GM19099 (cell line): Measurements from ENCODE around the gene C15orf39.
A peak's percentile ranks its signal among the peaks of the same experiment; 100 is the strongest.

Experiments used
- POLR2A ChIP-seq: IDR thresholded peaks from 3 replicates; pipeline ENCODE4 v1.6.1; 2011; ENCODE audit warnings: low read depth; ENCODE audit not compliant: insufficient read length; ENCODE audit errors: extremely low read depth

The C15orf39 gene

DNA sequence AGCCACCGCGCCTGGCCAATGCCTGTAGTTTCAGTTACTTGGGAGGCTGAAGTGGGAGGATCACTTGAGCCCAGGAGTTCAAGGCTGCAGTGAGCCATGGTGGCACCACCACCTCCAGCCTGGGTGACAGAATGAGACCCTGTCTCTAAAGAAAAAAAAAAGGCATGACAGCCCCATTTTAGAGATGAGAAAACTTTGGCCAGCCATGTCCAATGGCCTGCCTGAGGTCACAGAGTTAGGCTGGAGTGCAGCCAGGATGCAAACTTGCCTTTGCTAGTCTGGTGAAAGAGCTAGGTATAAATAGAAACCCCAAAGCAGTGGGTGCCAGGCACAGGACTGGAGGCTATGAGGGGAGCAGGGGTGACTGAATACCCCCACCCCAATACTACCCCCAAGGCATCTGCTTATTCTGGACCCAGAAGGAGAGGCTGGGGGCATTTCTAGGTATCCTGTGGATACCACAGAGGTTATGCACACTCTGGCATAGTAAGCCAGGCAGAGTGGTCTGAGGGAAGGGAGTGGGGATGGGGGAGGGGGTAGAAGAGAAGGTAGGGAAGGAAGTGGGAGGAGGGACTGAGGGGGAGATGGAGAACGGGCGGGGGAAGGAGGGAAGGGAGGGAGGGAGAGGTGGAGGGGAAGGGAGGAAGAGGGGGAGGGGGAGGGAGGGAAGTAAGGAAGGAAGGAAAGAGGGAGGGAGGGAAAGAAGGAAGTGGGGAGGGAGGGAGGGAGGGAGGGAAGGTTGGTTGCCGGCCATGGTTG is 16.2 kb upstream of the C15orf39 start:
- no peak for TF ChIP-seq POLR2A

DNA sequence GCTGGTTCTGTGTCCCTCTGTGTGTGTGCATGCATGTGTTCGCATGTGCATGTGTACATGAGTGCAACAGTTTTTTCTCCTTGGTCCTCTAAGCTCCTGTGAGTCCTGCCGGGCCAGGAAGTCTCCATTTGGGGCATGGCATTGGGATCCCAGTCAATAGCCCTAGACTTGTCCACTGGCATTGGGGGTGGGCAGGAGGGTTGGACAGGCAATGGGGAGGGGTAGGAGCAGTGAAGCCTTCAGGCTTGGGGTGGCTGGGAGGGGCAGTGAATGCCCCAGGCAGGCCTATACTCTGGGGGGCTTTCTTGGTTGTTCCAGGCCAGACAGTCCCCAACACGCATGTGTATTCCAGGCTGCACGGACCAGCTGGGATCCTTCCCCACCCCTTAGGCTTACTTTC is 15.6 kb upstream of the C15orf39 start:
- TF ChIP-seq POLR2A = no peak

DNA sequence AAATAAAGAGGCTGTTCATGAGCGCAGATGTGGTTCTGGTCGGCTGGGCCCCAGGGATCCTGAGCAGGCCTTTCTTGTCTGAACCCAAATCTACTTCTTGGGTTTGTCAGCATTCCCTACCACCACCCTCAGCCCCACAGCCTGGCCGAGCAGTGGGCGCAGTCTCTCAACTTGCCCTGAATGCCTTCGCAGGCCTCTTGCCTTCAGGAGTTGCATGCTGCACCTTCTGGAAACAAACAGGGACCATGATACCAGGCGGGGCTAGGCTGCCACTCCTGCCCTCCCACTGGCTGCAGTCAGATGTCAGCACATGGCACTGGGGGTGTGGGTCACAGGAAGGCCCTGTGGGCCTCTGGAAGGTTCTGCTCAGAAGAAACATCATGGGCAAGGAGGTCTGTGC is 13.2 kb upstream of the C15orf39 start:
- no peak for TF ChIP-seq POLR2A

DNA sequence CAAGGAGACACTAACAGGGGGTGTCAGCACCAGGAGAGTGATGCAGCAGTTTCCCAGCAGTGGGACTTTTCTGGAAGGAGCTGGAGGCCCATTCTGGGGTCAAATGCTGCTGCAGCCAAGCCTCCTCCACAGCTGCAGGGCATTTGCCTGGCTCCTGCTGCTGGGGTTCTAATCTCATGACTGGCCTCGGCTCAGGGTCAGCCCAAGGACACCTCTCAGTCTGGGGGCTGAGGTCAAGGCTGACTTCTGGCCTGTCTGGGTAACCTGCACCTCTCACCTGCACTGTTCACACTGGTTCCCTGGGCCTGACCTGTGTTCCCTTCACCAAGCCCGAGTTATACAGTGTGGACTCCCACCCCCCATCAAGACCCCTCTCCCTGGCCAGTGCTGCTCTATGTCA is 10.4 kb upstream of the C15orf39 start:
- no peak for TF ChIP-seq POLR2A

DNA sequence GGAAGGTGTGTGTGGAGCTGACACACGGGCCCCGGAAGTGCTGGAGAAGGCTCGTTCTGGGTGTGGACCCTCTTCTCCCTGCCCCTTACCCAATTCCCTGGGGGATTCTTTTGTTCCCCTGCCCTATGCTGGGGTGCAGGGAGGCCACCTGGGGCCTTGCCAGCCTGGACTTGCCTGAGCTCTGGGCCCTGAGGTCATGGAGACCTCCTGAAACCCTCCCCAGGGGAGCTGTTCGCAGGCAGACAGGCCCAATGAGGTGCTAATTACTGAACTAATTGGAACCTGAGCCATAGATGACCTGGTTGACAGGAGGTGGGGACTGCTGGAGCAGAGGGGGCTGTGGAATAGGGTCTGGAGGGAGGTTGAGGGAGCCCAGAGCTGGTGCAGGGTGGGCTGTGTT is 9.4 kb upstream of the C15orf39 start:
- TF ChIP-seq POLR2A = no peak

DNA sequence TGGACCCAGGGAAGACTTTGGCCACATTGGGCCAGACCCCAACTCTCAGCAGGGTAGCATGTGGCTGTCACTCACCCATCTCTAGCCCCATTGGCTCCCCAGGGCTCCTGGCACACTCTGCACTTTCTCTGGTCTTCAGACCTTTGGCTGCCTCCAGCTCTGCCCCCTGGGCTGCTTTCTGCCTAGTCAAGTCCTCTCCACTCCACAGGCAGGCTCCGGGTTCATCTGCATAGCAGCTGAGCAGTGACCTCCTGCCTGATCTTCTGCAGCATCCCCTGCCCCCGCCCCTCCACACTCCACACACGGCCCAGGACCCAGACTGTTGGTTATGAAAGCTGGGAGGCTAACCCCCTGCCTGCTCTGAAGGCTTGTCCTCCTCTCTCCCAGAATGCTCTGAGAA is 8.4 kb upstream of the C15orf39 start:
- TF ChIP-seq POLR2A = no peak

DNA sequence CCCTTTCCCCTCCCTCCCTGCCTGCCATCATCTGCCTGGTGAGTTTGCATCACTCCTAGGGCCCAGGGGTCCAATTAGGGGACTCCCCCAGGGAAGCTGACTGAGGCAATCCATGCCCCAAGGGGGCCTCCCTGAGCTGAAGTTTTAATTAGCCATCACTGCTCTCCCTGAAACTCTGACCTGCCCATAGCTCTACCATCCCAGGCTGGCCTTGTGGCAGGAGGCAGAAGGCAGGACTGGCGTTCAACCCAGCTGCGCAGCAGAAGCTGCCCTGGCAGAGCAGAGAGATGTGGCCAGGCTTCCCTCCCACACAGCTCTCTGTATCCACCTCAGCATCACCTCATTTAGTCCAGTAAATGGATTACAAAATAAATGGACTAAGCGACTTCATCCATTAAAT is 7.7 kb upstream of the C15orf39 start:
- TF ChIP-seq POLR2A = no peak

DNA sequence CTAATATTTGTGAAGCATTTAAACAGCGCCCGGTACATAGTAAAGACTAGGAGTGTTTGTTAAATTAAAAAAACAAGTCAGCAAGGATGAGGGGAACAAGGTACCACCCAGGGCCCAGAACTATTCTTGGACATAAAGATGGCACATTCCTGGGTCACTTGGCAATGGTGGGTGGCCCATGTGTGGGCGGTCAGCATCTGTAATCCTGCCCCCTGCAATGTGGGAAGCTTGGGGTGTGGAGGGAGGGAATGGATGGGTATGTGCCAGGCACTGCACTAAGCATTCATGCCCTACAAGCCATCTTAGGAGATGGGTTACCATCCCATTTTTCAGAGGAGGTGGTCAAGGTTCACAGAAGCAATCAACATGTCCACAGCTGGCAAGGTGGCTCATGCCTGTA is 7.3 kb upstream of the C15orf39 start:
- TF ChIP-seq POLR2A = no peak

DNA sequence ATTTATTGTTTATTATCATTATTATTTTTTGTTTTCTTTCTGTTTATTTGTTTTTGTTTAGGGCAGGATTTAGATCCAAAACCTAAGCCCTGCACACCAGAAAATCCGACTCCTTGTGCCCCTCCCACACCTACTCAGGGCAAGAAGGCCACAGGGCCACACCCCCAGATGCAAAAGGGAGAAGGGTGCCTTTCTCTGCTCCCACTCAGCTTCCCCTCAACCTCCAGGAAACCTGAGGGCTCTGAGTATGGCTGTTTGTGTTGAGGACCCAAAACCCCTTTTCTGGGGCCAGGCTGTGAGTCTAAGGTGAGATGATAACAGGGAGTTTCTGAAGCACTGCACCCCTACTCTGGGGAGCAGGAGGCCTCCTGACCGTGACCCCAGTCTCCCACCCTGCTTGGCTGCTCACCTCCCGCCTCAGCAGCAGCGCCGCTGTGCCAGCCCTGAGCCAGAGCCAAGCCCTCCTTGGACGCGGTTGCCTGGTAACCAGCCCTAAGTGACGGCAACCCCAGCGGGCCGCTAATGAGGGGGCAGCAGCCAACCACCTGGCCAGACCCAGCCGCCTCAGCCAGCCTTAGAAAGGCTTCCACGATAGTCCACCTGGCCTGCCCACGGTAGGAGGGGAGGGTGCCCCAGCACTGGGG is 6.4 kb upstream of the C15orf39 start:
- TF ChIP-seq POLR2A = no peak

DNA sequence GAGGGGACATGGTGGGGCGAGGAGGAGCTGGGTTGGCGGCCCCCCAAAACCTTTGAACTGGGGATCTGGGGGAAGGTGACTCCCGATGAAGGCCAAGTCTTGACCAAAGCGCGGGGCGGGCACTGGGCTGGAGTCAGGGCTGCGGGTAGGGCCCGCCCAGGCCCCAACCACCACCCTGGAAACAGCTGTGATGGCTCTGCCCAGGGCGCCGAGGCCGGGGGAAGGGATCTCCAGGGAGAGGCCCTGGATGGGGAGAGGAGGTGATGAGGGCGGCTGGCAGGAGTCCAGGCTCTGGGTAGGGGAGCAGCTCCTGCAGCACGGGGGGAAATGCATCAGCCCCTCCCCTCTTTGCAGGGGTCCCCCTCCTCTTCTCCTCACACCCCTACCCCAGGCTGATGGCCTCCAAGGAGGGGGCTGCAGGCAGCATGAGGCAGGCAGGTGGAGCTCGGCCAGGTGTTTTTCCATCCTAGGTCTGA is 5.9 kb upstream of the C15orf39 start:
- TF ChIP-seq POLR2A = no peak

DNA sequence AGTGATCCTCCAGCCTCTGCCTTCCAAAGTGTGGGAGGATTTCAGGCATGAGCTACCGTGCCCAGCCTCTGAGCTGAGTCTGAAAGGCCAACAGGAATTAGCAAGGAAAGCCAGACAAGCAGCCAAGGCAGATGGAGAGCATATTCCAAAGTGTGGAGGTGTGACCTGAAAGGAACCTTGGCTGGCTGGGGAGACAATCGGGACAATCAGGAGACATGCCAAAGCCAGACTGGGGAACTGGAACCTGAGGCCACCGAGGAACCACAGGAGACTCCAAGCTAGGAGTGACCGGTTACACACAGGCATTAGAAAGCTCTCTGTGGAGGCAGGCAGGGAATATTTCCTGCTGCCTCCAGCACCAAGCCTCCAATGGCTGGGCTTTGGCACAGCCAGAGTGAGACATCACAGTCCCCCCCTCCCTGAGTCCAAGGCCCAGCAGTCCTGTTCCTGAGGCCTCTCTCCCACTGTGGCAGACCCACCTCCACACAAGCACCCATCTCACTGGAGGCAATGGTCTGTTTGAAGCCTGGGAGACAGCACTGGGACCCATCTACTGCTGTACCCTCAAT is 4.5 kb upstream of the C15orf39 start:
- no peak for TF ChIP-seq POLR2A

DNA sequence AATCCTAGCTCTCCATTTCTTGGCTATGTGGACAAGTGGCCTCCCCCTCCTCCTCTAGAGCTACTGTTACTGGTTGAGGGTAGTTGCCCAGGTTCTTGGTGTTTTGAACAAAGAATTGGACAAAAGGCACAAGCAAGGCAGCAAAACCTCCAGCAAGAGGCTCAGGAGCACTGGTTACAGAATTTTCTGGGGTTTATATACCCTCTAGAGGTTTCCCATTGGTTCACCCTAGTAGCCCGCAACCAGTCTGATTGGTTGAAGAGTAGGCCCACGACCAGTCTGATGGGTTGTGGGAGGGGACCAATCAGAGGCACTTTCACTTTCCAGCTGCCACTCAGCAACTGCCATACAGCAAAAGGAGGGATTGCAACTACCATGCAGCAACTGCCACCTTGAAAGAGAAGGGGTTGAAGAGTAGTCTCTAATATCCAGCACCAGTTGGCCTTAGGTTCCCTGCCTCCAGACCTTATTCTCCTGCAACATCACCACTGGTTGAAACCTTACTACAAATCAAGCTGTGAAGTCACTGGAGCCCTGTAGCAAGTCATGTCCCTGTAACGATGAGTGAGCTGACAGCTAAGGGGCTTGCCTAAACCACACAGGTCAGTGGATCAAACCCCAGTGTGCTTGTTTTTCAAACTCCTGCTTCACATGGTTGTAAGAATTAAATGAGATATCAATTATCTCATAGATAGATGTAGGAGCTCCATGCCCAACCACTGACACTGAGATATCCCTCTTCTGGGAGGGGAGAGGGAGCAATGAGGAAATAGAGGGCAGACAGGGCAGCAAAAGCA is 2.9 kb upstream of the C15orf39 start:
- peak; percentile 52 for TF ChIP-seq POLR2A

DNA sequence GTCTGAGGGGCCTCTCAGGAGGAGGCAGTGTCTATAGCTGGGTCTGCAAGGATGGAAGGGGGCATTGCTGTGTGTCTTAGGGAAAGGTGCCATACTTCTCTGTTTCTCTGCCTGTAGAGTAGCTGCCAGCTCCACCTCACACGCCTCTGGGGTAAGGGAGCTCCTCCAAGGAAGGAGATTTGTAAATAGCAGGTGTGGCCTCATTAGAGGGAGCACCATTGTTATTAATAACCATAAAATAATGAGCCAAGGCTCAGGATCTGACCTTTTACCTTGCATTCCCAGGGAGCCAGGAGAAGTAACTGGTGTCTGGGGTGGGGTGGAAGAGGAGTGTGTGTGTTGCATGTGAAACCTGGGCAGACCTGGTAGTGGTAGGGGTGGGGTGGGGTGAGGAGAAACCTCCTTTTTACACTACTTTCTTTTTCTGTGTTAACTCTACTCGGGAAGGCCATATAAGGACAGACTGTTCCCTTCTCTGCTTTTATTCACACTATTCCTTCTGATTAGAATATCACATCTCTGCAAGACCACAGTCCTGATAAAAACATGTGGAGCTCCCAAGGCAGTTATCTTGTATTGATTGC is 2.2 kb upstream of the C15orf39 start:
- TF ChIP-seq POLR2A = no peak

DNA sequence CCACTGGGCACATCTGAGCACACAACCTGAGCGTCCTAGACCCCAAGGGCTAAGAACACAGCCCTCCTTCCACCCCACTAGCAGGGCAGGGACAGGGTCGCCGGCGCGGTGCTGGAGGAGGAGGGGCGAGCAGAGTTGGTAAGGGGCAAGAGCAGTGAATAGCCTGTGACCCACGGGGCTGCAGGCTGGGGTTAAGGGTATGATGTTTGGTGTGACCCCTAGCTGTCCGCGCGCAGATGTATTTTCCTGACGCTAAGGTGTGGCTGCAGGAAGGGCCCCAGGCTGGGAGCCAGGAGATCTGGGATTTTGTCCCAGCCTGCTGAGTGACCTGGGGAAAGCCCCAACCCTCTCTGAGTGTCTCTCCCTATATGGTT is 1.3 kb upstream of the C15orf39 start:
- TF ChIP-seq POLR2A = no peak

DNA sequence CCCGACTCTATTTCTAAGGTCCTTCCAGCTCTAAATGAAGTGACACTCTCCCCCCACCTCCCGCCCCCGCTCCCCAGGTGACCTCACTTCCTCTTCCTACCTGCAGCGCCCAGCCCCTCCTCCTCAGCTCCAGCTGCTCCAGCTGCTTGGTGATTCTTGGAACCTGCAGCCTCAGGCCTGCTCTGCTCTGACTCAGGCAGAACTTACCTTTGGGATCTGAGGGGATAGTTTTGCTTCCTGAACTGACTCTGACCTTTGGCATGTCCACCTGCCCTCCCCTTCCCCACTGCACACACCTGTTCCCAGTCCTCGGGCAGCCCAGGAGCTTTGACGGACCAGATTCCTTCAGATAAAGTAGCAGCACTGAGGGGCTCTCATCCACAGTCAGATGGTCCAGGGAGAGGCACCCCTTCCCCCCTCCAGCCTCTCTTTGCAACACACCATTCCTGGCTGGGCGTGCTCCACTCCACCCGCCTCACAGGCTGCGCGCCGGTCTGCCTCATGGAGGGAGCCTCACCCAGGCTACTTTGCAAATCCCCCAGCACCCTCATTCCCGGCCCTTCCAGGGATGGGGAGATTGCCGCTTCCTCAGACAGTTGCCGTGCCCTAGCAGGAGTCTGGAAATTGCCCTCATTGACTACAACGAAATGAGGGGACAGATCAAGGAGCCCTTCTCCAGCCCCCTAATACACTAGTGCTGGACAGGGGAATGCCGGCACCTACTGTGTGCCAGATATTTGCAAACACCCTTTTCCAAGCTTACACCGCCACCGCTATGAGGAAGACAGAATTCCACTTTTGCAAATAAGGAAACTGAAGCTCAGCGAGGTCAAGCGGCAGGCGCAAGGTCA is 692 bp upstream of the C15orf39 start:
- TF ChIP-seq POLR2A = no peak
